GM06990 (cell line): ENCODE measurements around the gene FAM180B.

Experiments
- DNase-seq: peaks from one replicate; pipeline ENCODE4 v3.0.0-alpha.2; 2011; ENCODE audit not compliant: insufficient read length; ENCODE audit errors: extremely low read depth
- H3K27me3 ChIP-seq: replicated peaks from 2 replicates; pipeline ENCODE4 v1.6.0; 2011; ENCODE audit warnings: low read length; ENCODE audit not compliant: control insufficient read depth, insufficient read depth
- H3K36me3 ChIP-seq: 2 replicates; pipeline ENCODE4 v1.5.1; 2011; ENCODE audit warnings: low read length; ENCODE audit not compliant: control insufficient read depth, insufficient read depth
- H3K4me3 ChIP-seq: replicated peaks from 2 replicates; pipeline ENCODE4 v1.5.1; 2011; ENCODE audit warnings: low read depth, mild to moderate bottlenecking, control low read depth, low read length
- CTCF ChIP-seq: IDR thresholded peaks from 2 replicates; pipeline ENCODE4 v1.5.1; 2011; ENCODE audit warnings: low read length, control low read depth, mild to moderate bottlenecking, inconsistent platforms; ENCODE audit not compliant: insufficient read depth, poor library complexity, severe bottlenecking

Gene FAM180B

GRCh38 chr11:47605921-47606320 lies 19.4 kb downstream of the FAM180B start:
- no peaks in the 10 kb centered on the region for H3K27me3 ChIP-seq
- no peak for DNase-seq
- no peaks in the 10 kb centered on the region for H3K36me3 ChIP-seq
- H3K4me3 ChIP-seq, result no peak overlapping the region
- TF ChIP-seq CTCF, result no peak

GRCh38 chr11:47606731-47607130 lies 20.3 kb downstream of the FAM180B start:
- H3K27me3 ChIP-seq, result no peaks in the 10 kb centered on the region
- no peaks in the 10 kb centered on the region for H3K36me3 ChIP-seq
- no peak overlapping the region for H3K4me3 ChIP-seq
- TF ChIP-seq CTCF, result no peak
- no peak for DNase-seq

- Histone ChIP-seq H3K4me3 (no peak overlapping the region), H3K27me3 (no peaks in the 10 kb centered on the region), H3K36me3 (no peaks in the 10 kb centered on the region)
- TF ChIP-seq CTCF, result no peak
- no peak for DNase-seq
Observed at GRCh38 chr11:47607380-47607779, 20.9 kb downstream of the FAM180B start.

GRCh38 chr11:47609675-47610074 lies 23.2 kb downstream of the FAM180B start:
- TF ChIP-seq CTCF, result no peak
- no peak overlapping the region for H3K4me3 ChIP-seq
- no peaks in the 10 kb centered on the region for H3K36me3 ChIP-seq
- no peaks in the 10 kb centered on the region for H3K27me3 ChIP-seq
- no peak for DNase-seq

- Histone ChIP-seq H3K36me3 (no peaks in the 10 kb centered on the region; the same call in 1 of the 2 replicates), H3K4me3 (no peak overlapping the region), H3K27me3 (no peaks in the 10 kb centered on the region)
- DNase-seq, result no peak
- no peak for TF ChIP-seq CTCF
Observed at GRCh38 chr11:47611348-47611794, 24.9 kb downstream of the FAM180B start.

GRCh38 chr11:47615249-47615648 lies 28.8 kb downstream of the FAM180B start:
- no peaks in the 10 kb centered on the region for H3K27me3 ChIP-seq
- DNase-seq, result no peak
- no peak overlapping the region for H3K4me3 ChIP-seq
- no peak for TF ChIP-seq CTCF
- H3K36me3 ChIP-seq, result peaks cover 2% of the 10 kb centered on the region; the same call in 1 of the 2 replicates
